IPS-15b (cell line): ENCODE measurements around the gene E2F3.

Experiments
- H3K27me3 ChIP-seq: one replicate; pipeline ENCODE4 v1.6.1; 2013; ENCODE audit warnings: low read length; ENCODE audit not compliant: control insufficient read depth, insufficient read depth
- H3K36me3 ChIP-seq: one replicate; pipeline ENCODE4 v1.6.1; 2013; ENCODE audit warnings: low read length; ENCODE audit not compliant: control insufficient read depth, insufficient read depth
- H3K4me1 ChIP-seq: one replicate; pipeline ENCODE4 v1.6.1; 2013; ENCODE audit warnings: mild to moderate bottlenecking, low read length; ENCODE audit not compliant: control insufficient read depth, insufficient read depth
- H3K4me3 ChIP-seq: one replicate; pipeline ENCODE4 v1.5.1; 2013; ENCODE audit warnings: low read depth, low read length
- H3K9ac ChIP-seq: one replicate; pipeline ENCODE4 v1.6.1; 2013; ENCODE audit warnings: low read depth, mild to moderate bottlenecking, low read length
- H3K9me3 ChIP-seq: one replicate; pipeline ENCODE4 v1.6.1; 2013; ENCODE audit warnings: mild to moderate bottlenecking, low read length; ENCODE audit not compliant: control insufficient read depth, insufficient read depth

E2F3 gene

DNA sequence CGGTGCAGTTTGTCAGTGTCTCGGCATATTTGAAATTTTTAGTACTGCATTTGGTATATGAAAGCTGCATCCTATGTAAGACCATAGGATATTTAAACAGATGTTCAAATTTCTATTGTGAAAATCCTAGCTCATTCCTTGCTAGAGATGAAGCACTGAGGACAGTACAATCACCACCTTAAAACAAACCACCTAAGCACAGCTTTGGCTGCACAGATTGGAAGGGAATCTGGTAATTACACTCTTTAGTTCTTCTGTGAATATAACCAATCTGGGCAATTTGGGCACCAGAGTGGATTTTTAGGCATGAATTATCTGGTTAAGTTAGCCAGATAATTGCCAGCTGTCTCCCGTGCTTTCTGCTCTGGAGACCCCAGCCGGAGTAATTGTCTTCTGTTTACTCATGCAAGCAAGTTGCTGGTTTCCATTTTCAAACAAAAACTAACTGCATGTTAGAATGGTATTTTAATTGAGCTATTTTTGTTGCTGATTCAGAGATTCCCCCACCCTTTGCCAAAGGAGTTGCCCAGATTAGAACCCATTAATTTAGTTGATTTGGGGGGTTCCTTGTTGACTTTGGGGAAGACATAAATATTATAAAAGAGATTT is 36.9 kb downstream of the E2F3 start:
- Histone ChIP-seq H3K27me3 (no peaks in the 10 kb centered on the region), H3K36me3 (no peaks in the 10 kb centered on the region), H3K9me3 (no peaks in the 10 kb centered on the region), H3K4me1 (peaks cover 15% of the 10 kb centered on the region), H3K4me3 (no peak overlapping the region), H3K9ac (no peak overlapping the region)

DNA sequence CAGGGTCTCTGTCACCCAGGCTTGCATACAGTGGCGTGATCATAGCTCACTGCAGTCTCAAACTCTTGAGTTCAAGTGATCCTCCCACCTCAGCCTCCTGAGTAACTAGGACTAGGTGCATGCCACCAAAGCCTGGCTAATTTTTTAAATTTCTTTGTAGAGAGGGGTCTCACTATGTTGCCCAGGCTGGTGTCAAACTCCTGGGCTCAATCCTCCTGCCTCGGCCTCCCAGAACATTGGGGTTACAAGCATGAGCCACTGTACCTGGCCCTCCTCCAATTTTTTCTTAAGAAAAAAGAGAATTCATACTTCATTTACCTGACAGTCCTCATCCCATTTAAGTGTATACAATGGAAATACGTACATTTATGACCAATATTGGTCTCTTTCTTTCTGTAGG is 37.9 kb downstream of the E2F3 start:
- Histone ChIP-seq H3K4me1 (peaks cover 15% of the 10 kb centered on the region), H3K27me3 (no peaks in the 10 kb centered on the region), H3K9me3 (no peaks in the 10 kb centered on the region), H3K9ac (no peak overlapping the region), H3K36me3 (no peaks in the 10 kb centered on the region), H3K4me3 (no peak overlapping the region)

DNA sequence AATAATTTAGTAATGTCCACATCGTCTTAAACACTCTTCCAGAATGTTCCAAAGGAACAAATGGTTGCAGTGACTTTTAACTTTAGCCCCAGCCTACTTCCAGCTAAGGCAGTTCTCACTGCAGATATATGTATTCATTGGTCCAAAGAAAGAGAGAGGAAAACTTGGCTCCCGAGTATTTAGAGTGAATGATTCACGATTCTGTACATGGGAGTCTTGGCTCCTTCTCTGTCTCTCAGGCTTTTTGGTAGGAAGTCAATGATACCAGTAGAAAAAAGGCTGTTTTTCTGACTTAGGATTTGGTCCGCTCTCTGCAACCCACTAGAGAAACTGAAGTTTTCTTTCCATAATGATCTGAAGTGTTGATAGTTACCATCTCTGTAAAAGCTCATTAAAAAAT is 38.6 kb downstream of the E2F3 start:
- H3K9me3 ChIP-seq = no peaks in the 10 kb centered on the region
- H3K9ac ChIP-seq = no peak overlapping the region
- H3K4me1 ChIP-seq = peaks cover 15% of the 10 kb centered on the region
- no peaks in the 10 kb centered on the region for H3K36me3 ChIP-seq
- no peak overlapping the region for H3K4me3 ChIP-seq
- no peaks in the 10 kb centered on the region for H3K27me3 ChIP-seq

DNA sequence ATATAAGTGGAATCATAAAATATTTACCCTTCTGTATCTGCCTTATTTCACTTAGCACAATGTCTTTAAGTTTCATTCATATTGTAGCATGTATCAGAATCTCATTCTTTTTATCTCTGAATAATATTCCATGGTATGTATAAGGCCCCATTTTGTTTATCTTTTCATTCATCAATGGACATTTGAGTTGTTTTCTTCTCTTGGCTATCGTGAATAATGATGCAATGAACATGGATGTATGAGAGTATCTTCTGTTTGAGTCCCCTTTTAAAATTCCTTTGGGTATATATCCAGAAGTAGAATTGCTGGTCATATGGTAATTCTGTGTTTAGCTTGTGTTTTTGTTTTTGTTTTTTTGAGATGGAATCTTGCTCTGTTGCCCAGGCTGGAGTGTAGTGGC is 39.6 kb downstream of the E2F3 start:
- Histone ChIP-seq H3K4me1 (peaks cover 18% of the 10 kb centered on the region), H3K27me3 (no peaks in the 10 kb centered on the region), H3K36me3 (no peaks in the 10 kb centered on the region), H3K9me3 (no peaks in the 10 kb centered on the region), H3K9ac (no peak overlapping the region), H3K4me3 (no peak overlapping the region)

DNA sequence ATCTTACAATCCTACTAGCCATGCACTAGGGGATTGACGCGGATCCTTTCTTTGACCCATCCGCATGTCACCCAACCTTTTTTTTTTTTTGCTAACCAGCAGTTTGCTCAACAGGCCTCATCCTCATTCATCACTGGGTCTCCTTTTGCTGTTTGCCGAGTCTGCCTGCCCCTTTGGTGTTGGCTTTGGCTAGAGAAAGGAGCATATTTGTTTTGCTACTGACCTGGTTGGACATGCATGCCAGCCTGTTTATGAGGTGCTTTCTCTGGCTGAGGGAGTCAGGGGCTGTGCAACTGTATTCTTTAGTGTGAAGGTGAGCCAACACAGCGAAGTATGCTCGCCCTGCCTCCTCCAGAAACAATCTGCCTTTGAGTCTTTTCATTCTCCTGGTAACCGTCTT is 40.2 kb downstream of the E2F3 start:
- Histone ChIP-seq H3K4me3 (no peak overlapping the region), H3K4me1 (peaks cover 20% of the 10 kb centered on the region), H3K36me3 (no peaks in the 10 kb centered on the region), H3K9me3 (no peaks in the 10 kb centered on the region), H3K9ac (no peak overlapping the region), H3K27me3 (no peaks in the 10 kb centered on the region)

DNA sequence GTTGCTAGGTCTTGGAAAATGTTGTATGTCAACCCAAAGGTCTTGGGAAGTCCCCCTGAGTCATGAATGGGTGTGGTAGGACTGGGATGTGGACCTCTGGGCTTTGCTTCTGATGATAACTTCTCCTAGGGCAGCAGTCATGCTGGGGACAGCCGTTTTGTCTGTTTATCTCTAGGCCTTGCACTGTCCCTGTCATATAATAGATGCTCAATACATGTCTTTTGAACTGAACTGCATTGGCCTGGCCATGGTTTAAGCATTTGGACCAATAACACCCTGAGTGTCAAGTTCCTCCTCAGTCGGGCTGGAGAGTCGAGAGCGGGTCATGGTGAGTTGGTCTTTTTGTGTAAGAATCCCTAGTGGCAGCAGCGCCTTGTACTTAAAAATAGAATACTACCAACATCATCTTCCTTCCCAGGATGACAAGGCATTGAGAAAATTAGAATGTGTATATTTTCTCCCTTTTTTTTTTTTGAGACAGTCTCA is 43.1 kb downstream of the E2F3 start:
- Histone ChIP-seq H3K36me3 (no peaks in the 10 kb centered on the region), H3K4me1 (peaks cover 16% of the 10 kb centered on the region), H3K4me3 (no peak overlapping the region), H3K9me3 (no peaks in the 10 kb centered on the region), H3K9ac (no peak overlapping the region), H3K27me3 (no peaks in the 10 kb centered on the region)

DNA sequence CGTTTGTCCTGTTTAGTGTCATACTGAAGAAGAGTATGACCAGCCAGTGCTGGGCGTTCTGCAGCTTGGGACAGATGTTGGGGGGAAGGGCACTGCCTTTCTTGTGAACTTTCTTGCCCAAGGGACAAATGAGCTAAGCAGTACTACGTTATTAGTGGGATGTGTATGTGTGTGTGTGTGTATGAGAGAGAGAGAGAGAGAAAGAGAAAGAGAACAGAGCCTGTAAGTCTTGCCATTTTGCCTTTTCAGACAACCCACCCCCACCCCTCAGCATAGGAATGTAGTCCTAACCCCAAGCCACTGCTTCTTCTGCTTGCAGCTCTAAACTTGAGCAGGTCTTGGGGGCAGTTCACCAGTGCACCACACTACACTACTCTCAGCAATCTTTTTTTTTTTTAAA is 45.5 kb downstream of the E2F3 start:
- Histone ChIP-seq H3K9me3 (no peaks in the 10 kb centered on the region), H3K27me3 (no peaks in the 10 kb centered on the region), H3K36me3 (no peaks in the 10 kb centered on the region), H3K4me3 (no peak overlapping the region), H3K9ac (no peak overlapping the region), H3K4me1 (peaks cover 16% of the 10 kb centered on the region)

DNA sequence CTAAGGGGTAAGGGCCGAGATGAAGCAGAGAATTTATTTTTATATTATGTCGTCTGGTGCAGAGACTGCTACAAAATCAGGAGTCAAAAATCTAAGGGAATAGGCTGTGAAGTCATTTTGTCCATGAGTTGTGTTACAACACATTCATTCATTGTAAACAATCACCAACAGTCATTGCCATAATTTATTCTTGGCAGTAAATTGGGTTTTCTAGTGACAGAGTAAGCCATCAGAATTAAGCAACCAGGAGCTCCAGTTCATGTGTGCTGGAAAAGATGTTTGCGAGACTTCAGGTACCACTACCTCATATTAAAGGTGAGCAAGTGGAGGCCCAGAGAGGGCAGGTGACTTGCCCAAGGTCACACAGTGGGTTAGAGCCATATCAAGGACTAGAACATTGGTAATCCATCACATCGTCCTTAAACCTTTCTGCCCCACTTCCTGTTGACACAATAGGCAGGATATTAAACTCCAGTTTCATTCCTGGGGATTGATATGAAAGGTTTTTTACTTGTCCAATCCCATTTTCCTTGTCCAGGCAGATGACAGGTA is 46.0 kb downstream of the E2F3 start:
- Histone ChIP-seq H3K4me3 (no peak overlapping the region), H3K27me3 (no peaks in the 10 kb centered on the region), H3K4me1 (peaks cover 16% of the 10 kb centered on the region), H3K9ac (no peak overlapping the region), H3K36me3 (no peaks in the 10 kb centered on the region), H3K9me3 (no peaks in the 10 kb centered on the region)

DNA sequence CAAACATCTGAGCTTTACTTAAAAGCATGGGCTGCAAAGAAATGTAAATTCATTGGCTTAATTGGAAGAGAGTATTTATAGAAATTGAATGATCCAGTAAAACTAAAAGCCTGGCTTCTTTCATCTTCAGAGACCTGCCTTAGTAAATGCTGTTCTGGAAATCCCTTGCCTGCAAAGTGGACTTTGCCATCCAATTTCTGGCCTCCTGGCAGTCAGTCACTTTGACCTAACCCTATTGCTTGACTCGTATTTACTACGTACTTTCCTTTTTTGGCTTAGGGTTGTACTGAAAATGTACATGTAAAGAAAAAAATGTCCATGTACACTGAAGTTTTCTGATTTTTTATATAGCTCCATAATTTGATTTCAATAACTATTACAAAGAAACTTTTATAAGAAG is 47.1 kb downstream of the E2F3 start:
- Histone ChIP-seq H3K9ac (no peak overlapping the region), H3K4me3 (no peak overlapping the region), H3K4me1 (peaks cover 16% of the 10 kb centered on the region), H3K9me3 (no peaks in the 10 kb centered on the region), H3K36me3 (no peaks in the 10 kb centered on the region), H3K27me3 (no peaks in the 10 kb centered on the region)

DNA sequence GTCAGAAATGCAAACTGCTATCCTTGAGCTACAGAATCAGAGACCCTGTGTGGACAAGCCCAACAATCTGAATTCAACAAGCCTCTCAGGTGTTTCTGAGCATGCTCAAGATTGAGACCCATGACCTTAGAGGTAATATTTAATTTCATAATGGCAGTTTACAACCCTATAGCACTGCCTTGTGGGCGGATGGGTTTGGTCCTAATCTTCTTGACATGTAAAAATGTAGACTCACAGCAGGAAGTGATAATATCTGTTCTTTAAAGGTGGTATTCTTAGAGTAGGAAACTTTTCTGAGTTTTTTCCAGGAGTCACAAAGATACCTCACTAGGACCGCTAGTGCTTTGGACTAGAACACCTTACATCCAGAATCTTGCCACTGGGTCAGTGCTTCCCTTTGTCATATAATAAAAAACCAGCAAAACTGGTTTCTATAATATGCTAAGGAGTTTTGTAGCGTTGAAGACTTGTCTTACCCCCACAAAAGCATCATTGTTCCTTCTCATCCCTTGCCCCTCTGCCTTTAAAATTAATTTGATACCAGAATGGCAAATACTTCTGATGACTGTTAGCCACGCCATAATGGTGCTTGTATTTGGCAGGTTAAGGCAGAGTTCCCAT is 52.6 kb downstream of the E2F3 start:
- H3K27me3 ChIP-seq = no peaks in the 10 kb centered on the region
- H3K36me3 ChIP-seq = no peaks in the 10 kb centered on the region
- no peaks in the 10 kb centered on the region for H3K4me1 ChIP-seq
- no peak overlapping the region for H3K4me3 ChIP-seq
- H3K9ac ChIP-seq = no peak overlapping the region
- no peaks in the 10 kb centered on the region for H3K9me3 ChIP-seq

DNA sequence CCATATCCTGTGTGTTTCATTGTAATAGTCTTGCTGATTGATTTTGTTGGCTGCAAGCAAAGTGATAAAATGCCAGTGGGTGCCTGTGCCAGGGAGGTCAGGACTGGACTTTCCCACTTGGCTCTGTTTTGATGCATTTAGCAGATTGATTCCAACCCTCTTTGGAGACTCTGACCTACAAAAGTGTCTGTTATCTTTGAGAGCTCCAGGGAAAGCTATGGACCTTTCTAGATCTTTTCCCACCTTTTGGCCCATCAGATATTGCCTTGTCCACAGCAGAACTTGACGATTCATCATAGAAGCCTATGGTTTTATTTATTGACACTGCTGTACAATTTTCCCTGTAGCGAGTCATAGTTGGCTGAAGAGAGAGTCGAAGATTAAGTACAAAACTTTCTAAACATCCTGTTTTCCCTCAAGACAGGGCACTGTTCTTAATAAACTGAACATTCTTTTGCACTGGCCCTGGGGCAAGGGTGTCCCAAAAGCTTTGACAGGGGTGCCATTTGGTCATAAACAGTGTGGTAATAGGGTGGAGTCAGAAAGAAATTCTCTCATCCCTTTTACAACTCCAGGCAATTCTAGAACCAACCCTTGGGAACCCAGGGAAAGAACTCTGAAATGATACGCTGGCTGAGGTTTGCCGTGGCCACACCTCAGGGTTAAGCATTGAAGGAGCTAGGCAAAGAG is 53.7 kb downstream of the E2F3 start:
- Histone ChIP-seq H3K9me3 (no peaks in the 10 kb centered on the region), H3K4me3 (no peak overlapping the region), H3K36me3 (no peaks in the 10 kb centered on the region), H3K27me3 (no peaks in the 10 kb centered on the region), H3K9ac (no peak overlapping the region), H3K4me1 (no peaks in the 10 kb centered on the region)
